Non-pigmented ciliary epithelial cell (primary cell): Measurements from ENCODE around the gene ALPI.
"Not testable (repeated sequence)": the region's sequence is repeated elsewhere in the genome, so short reads cannot be mapped to it uniquely, and the experiment has no call there.

Experiments used
- DNase-seq: peaks from one replicate; pipeline ENCODE4 v3.0.0-alpha.2; 2010; ENCODE audit warnings: low read depth

The ALPI gene

DNA sequence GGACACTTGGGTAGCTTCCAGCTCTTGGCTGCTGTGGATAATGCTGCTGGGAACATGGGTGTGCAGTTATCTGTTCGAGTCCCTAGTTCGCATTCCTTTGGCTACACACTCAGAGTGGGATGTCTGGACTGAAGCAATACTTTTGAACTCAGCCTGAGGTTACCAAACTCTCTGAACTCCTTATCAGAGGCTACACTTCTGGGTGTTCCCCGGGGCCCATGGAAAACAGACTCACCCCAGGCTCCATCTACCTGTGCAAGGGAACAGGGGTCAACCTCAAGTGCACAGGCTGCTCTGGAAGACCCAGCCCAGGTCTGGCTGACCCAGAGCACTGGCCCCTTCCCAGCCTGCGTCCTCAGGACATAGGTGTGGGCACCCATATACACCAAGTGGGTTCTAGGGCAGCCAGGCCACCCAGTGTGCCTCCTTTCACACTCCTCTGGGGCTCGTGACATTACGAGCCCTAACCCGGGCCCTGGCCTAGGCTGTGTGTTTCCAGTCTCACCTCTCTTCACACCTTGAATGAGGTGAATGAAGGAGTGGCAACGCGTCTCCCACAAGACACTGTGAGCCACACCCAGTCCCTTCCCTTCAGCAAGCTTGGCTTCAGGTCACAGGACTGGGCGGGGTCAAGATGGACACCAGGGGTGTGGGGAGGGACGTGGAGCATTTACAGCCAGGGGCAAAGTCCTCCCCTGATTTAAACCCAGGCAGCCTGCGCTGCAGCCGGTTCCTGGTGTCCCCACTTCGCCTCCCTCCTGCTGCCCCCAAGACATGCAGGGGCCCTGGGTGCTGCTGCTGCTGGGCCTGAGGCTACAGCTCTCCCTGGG, at the start of gene ALPI:
Gene ALPI (plus strand): TSS at position 728 of the 830 bp plus-strand sequence. CDS start 47 bp downstream, at position 775.
- DNase-seq, result no peak

DNA sequence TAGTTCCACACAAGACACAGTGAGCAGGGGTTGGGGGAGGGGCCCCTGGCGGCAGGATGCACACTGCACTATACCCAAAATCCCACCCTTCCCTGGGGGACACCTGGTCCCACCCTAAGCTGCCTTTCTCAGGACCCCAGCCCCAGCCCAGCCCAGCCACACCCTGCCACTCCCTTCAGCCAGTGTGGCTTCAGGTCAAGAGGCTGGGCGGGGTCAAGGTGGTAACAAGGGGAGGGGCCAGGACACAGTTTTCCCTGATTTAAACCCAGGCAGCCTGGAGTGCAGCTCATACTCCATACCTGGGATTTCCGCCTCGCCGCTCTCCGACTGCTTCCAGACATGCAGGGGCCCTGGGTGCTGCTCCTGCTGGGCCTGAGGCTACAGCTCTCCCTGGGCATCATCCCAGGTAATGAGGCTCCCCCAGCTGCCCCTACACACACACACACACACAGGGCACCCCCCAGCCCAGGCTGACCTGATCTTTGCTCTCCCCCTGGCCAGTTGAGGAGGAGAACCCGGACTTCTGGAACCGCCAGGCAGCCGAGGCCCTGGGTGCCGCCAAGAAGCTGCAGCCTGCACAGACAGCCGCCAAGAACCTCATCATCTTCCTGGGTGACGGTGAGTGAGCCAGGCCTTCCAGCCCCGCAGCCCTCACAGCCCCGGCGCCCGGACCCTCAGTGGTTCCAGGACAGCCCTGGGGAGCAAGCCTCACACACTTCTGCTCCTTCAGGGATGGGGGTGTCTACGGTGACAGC, 49.2 kb upstream of the ALPI start, which contains the start of gene ALPG:
Gene ALPG (plus strand): TSS at position 289 of the 755 bp plus-strand sequence. CDS start 51 bp downstream, at position 340.
- DNase-seq, result no peak

DNA sequence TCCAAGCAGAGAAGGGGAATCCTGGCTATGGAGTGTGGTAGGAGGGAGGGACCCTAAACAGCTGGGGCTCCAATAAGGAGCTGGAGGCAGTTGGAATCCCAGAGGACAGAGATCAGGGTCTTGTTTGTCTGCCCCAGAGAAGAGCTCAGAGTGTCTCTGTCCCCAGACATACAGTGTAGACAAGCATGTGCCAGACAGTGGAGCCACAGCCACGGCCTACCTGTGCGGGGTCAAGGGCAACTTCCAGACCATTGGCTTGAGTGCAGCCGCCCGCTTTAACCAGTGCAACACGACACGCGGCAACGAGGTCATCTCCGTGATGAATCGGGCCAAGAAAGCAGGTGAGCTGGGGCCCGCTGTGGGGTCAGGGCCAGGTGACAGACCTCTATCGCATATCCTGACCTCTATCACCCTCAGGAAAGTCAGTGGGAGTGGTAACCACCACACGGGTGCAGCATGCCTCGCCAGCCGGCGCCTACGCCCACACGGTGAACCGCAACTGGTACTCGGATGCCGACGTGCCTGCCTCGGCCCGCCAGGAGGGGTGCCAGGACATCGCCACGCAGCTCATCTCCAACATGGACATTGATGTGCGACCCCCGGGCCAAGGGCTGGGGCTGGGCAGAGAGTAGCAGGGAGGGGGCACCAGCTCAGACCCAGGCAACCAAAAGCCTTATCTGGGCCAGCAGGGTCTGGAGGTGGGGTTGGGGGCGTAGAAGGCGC, 48.4 kb upstream of the ALPI start:
- DNase-seq, result not testable (repeated sequence)

DNA sequence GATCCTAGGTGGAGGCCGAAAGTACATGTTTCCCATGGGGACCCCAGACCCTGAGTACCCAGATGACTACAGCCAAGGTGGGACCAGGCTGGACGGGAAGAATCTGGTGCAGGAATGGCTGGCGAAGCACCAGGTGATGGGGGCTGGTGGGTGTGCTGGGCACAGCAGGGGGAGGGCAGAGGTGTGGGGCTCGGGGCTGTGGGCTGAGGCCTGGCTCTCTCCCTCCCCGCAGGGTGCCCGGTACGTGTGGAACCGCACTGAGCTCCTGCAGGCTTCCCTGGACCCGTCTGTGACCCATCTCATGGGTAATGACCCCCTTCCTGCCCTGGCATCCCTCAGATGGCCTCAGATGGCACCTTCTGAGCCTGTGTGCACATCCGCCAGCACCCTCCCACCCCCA, 47.7 kb upstream of the ALPI start:
- DNase-seq, result not testable (repeated sequence)

DNA sequence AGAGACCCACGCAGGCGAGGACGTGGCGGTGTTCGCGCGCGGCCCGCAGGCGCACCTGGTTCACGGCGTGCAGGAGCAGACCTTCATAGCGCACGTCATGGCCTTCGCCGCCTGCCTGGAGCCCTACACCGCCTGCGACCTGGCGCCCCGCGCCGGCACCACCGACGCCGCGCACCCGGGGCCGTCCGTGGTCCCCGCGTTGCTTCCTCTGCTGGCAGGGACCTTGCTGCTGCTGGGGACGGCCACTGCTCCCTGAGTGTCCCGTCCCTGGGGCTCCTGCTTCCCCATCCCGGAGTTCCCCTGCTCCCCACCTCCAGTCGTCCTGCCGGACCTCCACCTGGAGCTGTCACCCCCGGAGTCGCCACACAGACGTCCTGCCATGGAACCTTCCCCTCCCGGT, 46.3 kb upstream of the ALPI start:
- not testable (repeated sequence) for DNase-seq

DNA sequence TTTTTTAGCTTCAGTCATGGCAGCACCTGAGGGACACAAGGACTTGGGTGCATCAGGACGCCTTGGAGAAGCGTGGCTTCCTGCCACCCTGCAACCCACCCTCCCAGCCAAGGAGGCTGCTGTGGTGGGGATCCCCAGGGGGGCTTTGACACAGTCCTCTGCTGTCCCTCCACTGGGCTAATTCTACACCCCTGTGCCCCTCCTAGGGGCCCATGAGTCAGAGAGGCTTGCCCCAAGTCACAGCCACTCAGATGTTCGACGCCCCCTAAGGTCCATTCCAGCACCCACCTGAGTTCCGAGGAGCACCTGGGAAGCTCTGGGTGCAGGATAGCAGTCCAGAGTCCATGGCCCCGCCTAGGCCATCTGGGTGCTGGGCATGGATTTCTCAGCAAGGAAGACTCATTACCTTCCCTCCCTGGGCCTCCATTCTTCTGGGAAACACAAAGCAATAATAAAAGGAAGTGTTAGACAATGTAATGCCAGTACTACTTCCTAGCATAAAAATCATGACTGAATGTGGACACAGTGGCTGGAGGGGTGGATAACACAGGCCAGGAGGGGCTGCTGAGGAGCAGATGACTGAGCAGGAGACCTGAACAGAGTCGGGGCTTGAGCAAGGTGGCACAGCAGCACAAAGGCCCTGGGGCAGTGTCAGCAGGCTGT, 45.6 kb upstream of the ALPI start:
- DNase-seq, result no peak

DNA sequence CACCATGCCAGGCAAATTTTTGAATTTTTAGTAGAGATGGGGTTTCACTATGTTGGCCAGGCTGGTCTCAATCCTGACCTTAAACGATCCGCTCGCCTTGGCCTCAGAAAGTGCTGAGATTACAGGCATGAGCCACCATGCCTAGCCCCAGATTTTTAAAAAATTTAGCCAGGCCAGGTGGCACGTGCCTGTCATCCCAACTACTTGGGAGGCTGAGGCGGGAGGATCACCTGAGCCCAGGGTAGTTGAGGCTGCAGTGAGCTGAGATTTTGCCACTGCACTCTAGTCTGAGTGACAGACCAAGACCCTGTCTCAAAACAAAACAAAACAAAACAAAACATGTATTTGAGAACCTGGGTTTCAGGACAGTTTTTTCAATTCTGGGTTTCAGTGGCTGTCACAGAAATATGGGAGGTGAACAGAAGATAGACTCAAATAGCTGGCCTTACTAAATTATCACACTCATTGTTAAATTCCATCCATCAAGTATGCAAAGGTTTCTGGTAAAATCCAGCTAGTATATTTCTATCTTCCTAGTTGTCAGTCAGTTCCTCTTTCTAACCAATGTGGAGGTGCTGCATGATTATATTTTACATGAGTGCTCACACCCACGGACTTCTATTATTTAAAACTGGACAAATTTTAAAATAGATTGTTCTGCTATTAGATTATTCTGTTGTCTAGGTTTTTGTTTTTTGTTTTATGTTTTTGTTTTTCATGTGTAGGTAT, 43.9 kb upstream of the ALPI start:
- no peak for DNase-seq

DNA sequence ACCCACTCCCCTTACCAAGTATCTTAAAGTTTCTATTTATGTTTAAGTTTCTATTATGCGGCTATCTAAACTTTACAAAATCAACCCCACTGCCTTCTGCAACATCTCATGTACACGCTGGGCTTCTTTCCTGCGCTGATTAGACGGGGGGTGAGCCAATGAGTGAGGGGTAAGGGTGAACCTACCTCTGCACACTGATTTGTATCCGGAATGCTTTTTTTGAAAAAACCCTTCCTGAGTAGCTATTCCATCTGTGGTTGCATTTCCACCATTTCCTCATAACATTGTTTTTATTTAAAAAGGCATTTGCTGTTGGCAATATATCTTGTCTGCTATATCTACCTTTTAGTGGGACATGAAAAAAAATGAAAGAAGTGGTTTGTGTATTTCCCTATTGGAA, 43.0 kb upstream of the ALPI start:
- DNase-seq, result no peak

DNA sequence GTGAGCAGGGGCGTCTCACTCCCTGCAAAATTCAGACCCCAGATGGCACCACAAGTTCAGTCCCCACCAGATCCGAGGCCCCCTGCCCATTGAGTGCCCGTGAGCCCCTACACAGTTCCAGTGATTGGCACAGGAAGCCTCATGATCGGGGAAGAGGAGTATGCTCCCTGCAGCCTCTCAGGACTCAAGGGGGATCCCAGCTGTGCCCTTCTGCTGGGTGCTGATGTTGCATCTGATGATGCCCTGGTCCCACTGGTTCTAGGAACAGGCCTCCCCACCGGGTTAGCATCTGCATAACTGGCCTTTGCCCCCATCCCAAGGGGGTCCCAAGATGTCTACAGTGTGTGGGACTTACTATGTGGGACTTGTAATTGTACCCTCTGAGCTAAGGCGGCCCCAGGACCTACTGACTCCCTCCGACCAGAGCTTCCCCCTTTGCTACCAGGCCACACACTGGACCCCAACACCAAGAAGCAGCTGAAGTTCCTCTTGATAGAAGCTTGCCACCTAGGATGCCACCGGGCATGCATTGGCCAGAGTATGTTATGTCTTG, 40.7 kb upstream of the ALPI start:
- no peak for DNase-seq

DNA sequence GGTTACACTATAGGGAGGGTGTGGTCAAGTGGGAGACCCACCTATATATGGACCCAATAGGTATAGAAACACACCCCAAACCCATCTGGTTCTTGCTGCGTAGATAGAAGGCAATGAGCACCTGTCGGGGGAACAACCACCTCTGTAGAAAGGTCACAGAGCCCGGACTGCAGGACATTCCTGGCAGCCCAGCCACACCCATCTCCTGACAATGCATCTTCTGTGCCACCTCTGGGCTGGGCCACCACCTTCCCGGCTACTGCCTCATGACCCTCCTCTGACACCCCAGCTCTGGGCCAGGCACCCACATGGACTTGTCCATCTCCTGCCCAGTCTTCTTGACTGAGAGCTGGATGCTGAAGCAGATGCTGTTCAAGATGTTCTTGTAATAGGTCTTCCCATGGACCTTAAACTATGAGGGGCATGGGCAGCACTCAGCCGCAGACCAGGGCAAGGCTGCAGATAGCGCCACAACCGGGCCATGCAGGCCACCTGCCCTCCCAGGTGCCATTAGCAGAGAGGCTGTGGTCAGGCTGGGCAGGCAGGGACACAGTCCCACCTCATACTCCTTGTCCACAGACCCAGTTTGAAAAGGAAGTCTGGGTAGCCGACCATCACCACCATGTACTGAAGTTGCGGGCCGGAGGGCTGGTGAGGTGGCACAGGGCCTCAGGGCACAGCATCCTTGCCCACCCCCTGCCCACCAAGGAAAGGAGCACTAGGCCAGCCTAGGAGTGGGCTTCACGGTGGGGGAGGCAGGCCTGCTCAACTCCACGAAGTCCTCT, 40.0 kb upstream of the ALPI start:
- DNase-seq, result no peak

DNA sequence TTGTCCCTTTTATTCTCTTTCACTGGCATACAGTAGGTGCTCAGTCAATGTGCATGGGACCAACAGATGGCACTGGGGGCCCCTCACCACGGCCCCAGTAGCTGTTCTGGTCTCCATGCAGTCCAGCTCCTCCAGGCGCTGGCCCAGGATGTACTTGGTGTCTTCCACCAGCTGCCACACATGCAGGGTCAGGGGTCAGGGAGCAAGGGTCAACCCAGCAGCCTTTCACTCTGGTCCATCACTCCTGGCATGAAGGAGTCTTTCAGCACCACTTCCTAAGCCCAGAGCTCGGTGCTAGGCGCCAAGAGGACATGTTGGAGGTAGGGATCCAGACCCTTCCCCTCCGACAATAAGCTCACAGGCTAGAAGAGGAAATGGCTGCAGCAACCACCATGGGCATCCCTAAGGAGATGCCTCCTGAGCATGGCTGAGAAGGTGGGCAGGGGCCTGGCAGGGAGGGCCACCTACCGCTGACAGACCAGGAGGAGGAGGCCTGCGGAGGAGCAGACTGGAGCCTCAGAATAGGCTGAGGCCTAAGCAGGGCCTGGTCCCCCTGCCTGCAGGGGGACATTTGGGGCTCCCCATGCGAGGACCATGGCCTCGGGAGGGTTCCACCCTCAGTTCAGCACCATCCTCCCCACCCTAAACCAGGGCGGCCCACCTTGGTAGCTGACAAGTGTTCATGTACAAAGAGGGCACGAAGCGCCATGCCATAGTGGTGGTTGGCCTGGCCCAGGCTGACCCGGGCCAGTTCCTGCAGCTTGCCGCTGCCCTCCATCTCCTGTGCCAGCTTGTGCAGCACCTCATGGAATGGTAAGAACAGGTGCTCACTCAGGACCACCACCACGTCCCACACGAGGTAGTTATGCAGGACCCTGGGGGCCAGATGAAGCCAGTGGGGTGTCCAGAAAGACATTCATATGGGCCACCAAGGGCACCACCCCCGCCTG, 39.2 kb upstream of the ALPI start:
- no peak for DNase-seq

DNA sequence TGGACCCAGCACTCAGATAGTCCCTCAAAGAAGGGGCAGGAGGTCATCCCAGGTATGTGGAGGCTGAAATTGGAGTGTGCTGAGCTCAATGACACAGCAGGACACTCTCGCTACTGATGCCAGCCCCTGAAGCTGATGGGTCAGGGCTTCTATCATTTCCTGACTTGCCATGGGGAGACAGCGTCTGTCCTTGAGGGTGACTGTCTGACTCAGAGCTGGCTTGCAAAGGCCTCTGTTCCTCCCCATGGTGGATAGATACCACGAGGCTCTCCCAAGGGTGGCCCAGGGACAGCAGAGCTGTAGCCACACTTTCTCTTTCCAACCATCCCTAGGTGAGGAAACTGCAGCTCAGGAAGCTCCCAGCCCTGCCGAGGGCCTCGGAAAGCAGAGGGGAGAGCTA, 38.5 kb upstream of the ALPI start:
- DNase-seq, result no peak

DNA sequence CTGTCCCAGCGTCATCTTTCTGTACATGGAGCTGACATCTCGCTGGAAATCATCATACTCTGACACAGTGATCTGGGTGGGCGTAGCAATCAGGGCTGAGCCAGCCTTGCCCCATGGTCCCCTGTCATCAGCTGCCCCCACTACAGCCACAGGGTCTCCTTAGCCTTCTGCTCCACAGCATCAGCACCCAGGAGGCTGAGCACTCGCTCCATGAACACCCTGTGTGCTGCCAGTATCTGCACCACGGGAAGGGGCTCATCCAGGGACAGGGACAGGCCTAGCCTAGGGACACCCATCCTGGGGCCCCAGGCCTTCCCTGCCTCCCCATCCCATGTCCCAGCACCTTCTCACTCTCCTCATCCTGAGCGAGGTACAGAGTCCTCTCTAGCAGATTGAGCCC, 37.9 kb upstream of the ALPI start:
- no peak for DNase-seq

DNA sequence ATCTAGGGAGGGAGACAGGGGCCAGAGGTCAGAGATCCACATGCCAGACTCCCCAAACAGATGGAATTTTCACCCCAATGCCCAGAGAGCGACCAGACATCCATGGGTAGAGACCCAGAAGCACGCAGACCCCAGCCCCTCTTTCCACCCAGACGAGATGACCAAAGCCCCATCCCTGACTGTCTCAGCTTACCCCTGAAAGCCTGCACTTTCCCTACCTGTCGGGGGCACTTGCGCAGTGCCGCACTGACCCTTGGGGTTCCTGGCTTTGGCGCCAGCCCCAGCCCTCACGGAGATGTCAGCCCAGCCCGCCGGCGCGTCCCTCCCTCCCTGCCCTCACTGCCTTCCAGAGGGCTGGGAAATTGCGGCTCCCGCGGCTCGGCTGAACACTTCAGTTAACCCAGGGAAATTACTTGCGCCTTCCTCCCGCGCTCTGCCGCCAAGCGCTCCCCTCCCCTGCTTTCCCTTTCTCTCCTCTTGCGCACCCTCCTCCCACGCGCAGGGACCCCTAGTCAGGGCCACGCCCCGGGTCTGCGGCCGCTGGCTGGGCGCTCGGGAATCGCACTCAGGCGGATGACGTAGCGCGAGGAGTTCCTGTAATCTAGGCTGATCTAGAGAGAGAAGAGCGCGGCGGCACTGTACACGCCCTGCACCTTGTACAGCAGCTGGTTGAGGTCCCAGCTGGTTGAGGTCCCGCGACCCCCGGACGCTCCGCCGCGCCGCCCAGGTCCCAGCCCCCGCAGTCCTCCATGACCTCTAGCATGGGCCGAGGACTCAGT, 37.3 kb upstream of the ALPI start:
- no peak for DNase-seq

DNA sequence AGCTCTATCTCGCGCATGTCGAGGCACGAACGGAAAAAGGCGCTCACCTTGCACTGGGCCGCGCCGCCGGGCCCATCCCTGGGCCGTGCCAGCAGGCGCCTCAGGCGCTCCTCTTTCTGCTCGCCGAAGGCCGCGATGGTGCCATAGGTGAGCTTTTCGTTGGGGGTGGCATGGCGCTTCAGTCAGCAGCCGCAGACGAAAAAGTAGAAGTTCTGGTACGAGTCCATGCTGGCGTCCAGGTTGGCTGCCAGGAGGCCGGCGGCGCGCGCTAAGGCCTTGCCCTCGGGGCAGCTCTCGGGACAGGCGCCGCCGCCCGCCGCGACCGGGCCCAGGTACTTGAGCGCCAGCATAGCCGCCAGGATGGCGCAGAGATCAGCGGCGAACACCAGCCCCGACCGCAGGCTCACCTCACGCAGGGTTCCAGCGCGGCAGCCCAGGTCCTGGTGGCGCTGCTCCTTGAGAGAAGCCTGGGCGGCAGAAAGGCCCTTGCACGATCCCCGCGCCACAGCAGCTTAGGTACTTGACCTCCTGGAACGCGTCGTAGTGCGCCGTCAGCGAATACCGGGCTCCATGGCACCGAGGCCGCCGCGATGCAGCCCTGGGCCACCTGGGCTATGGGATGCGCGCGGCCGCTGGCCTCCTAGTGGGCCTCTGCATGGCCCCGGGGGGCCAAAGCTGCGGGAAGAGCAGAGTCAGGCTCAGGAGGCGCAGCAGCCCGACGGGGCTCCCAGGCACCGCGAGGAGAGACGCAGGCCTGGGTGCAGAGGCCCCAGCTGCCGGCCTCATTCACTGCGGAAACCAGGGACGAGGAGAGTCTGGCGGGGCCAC, 36.5 kb upstream of the ALPI start:
- no peak for DNase-seq

DNA sequence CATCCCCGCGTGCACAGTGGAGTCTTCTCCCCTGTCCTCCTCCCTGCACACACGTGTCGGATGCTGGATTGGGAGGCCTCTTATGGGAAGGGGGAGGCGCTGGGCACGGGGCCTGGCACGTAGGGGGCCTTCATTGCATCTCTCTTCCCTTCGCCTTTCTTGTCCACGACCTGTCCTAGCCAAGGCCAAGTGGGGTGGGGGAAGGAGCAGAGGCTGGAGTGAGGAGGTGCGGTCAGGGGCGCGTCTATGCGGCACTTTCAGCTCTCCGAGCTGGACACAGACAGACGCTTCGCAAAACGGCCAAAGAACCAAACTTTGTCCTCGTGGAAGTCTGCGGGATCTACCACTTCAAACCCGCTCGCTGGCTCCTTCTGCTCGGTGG, 35.9 kb upstream of the ALPI start:
- DNase-seq, result no peak

DNA sequence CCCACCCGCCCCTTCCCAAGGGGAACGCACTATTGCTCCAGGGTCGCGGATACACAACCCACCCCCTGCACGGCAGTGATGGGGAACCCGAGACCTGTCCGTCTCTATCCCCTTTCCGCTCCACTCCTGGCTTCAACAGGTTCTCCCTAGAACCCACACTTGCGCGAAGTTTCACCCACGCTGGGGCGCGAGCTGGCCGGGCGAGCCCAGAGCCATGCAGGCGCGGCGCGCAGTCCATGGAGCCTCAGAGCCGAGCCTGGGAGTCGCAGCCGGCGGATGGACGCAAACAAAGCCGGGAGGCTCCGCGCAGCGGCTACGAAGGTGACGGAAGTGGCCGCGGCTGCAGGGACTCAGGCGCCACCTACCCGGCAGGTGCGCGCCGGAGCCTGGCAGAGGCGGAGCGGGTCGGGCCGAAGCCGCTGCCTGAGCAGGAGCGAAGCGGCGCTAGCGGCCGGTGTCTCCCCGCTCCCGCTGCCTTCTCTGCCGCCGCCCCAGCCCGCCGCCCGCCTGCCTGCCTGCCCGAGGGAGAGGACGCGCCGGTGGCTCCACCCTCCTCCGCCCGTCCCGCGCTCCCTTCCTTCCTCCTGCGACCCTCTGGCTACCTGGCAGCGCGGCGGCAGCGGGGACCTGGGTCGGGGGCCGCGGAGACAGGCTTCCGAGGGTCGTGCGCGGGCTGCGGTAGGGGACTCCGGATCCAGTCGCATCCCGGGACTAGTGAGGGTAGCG, 35.3 kb upstream of the ALPI start:
- DNase-seq, result no peak
